Activated CD4-positive, CD25-positive, alpha-beta regulatory T cell (primary cell): ENCODE measurements around the gene FGD5.

ENCODE experiments used
- DNase-seq, 4 experiments: peaks; one replicate each; lab custom pipeline; 2025; lab: John Stamatoyannopoulos, UW

FGD5 gene, protein sequence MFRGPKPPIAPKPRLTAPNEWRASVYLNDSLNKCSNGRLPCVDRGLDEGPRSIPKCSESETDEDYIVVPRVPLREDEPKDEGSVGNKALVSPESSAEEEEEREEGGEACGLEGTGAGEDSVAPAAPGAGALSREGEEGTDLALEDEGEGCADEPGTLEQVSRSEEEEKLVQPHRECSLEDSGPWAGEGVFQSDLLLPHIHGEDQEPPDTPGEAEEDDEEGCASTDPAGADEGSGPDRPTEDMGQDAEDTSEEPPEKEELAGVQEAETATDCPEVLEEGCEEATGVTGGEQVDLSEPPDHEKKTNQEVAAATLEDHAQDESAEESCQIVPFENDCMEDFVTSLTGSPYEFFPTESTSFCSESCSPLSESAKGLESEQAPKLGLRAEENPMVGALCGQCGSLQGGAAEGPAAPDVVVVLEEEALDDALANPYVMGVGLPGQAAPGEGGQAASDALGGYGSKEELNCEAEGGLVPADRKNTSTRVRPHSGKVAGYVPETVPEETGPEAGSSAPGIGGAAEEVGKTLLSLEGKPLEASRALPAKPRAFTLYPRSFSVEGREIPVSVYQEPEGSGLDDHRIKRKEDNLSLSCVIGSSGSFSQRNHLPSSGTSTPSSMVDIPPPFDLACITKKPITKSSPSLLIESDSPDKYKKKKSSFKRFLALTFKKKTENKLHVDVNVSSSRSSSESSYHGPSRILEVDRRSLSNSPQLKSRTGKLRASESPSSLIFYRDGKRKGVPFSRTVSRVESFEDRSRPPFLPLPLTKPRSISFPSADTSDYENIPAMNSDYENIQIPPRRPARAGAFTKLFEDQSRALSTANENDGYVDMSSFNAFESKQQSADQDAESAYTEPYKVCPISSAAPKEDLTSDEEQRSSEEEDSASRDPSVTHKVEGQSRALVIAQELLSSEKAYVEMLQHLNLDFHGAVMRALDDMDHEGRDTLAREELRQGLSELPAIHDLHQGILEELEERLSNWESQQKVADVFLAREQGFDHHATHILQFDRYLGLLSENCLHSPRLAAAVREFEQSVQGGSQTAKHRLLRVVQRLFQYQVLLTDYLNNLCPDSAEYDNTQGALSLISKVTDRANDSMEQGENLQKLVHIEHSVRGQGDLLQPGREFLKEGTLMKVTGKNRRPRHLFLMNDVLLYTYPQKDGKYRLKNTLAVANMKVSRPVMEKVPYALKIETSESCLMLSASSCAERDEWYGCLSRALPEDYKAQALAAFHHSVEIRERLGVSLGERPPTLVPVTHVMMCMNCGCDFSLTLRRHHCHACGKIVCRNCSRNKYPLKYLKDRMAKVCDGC (N-terminal part only)

DNA sequence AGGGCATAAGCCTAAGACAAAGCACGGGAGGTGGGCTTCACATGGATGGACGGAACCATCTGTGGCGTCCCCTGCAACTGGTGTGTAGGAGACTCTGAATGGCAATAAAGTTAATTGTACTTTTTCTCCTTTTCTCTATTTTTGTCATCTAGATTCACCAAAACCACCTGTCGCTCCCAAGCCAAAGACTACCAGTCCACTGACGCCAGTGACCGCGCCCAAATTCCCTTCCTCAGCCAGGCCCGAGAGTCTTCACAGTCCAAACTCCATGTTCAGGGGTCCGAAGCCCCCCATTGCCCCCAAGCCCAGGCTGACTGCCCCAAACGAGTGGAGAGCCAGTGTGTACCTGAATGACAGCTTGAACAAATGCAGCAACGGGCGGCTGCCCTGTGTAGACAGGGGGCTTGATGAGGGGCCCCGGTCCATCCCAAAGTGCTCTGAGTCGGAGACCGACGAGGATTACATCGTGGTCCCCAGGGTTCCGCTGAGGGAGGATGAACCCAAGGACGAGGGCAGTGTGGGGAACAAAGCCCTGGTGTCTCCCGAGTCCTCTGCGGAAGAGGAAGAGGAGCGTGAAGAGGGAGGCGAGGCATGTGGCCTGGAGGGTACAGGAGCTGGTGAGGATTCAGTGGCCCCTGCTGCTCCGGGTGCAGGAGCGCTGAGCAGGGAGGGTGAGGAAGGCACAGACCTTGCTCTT lies at the start of gene FGD5:
TSS of gene FGD5 (plus strand) at position 159 of the 697 bp plus-strand sequence. CDS start at position 269, 110 bp downstream.
- no peak for DNase-seq

GRCh38 chr3:14769544-14770325 lies 49.0 kb upstream of the FGD5 start:
- no peak for DNase-seq

DNA sequence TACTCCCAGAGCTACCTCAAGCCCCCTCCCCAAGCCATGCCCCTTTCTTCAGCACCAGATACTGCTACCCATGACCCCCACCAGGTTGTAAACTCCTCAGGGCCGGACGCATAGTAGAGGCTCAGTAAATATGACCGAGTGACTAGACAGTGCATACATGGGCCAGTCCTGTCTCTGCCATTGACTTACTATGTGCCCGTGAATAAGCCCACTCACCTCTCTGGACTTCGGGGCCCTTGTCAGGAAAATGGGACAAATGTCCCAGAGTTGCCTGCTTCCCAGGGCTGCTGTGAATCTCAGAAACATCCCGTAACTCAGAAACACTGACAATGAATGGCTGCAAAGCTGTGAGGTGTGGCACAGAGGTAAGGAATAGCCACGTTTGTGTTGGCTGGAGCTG lies 48.2 kb upstream of the FGD5 start:
- DNase-seq = no peak

DNA sequence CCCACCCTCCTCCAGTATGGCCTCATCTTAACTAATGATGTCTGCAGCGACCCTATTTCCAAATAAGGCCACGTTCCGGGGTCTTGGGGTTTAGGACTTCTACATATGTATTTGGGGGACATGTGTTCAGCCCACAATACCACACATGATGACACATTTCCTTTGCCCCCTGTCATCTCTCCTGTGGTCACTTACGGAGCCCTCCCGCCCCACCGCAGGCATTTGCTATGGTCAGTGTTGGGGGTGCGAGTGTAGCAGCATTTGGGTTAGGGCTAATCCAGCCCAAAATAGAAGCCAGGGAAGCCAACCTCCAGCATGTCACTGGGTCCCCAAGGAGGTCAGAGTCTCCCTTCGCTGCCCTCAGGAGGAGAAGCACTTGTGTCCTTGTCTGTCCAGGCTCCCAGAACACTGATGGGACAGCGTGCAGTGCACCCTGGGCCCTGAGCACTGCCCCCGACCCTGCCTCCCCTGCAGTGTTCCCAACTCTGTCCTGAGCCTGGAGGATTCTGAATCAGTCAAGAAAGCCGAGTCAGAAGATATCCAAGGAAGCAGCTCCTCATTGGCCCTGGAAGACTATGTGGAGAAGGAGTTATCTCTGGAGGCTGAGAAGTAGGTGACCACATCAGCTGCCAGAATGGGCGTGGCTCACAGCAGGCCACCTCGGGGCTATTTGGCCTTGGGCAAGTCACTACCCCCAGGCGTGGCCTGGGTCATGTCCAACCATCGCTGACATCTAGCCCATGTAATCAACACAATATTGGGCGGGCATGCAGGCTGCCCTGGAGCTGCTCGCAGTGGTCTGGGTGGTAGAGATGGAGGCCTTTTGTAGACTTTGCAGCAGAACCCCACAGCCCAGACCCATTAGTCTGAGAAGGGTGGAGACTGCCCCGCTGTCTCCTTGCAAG lies 46.9 kb upstream of the FGD5 start:
- no peak for DNase-seq

DNA sequence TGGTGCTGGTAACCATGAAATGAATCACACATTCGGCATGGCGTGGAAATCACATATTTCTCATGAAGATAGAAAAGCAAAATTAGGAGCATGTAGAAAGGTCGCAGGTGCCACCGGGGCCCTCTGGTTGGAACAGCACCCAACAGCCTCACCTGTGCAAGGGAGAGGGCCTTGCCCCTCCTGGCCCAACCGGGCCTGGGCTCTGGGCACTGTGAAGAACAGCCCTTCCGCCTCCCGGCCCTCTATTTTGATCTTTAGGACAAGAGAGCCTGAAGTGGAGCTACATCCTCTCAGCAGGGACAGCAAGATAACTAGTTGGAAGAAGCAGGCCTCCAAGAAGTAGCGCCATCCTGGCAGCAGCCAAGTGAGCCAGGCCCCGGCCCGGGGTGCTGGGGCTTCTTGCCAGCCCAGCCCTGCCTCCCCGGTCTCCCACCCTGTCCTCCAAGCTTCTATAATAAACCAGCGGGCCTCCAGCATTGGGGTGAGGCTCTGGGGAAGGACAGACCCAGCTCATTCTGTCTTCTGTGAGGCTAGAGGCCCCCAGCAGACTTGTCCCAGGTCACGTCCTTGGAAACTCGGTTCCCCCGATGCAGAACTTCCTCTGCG lies 46.1 kb upstream of the FGD5 start:
- DNase-seq = no peak

- no peak for DNase-seq
Measured at GRCh38 chr3:14773281-14773680, 45.5 kb upstream of the FGD5 start.

GRCh38 chr3:14773691-14774128 lies 45.1 kb upstream of the FGD5 start:
- no peak for DNase-seq

DNA sequence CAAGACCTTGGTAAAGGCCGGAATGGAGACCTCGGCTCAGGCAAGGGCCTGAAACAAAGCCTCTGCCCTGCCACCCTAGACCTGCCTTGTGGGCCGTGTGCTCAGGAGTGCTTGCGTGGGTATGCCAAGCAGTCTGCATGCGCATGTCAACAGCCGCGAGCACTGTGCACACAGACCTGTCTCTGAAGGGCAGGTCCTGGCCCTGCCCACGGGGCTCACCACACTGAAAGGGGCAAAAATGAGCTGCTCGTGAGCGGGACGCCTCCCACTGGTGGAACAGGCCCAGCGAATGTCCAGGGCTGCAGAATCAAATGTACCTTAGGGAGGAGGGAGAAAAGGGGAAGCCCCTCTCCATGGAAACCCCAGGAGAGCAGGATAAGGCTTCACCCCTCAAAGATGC lies 44.3 kb upstream of the FGD5 start:
- no peak for DNase-seq

DNA sequence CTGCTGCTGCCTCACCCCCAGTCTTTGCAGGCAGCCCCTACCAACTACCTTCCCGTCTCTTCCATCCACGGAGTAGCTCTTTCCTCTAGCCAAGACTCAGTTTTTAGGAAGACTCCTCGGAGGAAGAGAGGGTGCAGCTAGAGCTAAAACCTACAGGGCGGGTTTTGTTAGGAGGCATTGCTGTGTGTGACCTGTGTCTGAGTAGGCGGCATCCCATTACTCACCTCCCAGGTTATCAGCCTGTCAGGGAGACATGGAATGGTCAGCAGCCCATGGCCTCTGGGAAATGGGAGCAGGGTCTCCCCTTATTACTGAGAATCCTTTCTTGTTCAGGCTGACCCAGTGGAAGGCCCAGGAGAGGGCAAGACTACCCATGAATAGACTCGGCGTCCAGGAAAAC lies 43.8 kb upstream of the FGD5 start:
- DNase-seq = no peak

- no peak for DNase-seq
Measured at GRCh38 chr3:14775563-14775962, 43.2 kb upstream of the FGD5 start.

GRCh38 chr3:14779069-14779685 lies 39.6 kb upstream of the FGD5 start:
- DNase-seq = no peak

- DNase-seq = no peak
Measured at GRCh38 chr3:14780927-14781507, 37.7 kb upstream of the FGD5 start.

DNA sequence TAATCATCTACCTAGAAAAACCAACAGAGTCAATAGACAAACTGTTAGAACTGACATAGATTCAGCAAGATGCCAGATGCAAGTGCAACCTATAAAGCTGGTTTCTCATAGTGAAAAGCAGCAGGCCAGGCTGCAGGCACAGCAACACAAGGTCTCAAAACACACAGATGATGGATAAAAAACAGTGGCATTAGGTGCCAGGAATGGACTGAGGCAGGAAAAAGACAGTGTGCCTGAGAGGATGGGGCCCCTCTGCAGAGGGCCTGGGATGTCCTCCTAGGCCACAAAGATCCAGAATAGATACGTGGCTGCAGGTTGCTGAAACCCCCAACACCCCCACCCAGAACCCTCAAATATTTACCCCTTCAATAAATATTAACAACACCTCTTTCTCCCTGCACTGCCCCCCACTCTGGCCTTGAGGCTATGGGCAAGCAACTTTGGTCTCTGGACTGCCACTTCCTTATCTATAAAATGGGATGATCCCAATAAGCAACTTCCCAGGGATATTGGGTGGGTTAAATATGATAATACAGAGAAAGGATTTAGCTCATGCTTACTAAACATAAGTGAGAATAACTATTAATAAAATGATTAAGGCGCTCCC lies 35.2 kb upstream of the FGD5 start:
- DNase-seq = no peak

DNA sequence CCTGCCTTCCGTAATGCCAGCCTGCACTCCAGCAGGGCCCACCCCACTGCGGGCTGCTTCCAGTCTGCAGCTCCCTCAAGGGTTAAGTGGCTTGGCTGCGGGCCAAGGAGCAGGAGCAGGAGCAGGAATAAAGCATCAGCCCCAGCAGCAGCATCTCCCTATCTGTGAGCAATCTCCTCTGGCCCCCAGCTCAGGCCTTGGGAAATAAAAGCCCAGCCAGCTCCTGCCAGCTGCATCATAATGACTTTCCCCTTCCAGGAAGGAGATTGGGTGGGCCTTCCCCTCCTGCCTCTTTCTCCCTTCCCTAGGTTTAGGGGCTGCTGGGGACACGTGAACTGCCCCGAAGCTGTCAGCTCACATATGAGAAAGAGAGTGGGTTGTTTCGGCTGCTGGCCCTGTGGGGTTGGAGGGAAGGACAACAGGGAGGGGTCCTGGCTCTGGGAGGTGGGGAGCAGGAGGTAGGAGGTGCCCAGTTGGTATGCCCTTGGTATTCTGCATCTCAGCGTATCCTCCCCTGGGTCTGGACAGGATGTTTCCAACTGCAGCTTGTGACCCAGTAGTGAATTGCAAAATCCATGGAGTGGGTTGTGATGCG lies 34.6 kb upstream of the FGD5 start:
- DNase-seq = no peak

DNA sequence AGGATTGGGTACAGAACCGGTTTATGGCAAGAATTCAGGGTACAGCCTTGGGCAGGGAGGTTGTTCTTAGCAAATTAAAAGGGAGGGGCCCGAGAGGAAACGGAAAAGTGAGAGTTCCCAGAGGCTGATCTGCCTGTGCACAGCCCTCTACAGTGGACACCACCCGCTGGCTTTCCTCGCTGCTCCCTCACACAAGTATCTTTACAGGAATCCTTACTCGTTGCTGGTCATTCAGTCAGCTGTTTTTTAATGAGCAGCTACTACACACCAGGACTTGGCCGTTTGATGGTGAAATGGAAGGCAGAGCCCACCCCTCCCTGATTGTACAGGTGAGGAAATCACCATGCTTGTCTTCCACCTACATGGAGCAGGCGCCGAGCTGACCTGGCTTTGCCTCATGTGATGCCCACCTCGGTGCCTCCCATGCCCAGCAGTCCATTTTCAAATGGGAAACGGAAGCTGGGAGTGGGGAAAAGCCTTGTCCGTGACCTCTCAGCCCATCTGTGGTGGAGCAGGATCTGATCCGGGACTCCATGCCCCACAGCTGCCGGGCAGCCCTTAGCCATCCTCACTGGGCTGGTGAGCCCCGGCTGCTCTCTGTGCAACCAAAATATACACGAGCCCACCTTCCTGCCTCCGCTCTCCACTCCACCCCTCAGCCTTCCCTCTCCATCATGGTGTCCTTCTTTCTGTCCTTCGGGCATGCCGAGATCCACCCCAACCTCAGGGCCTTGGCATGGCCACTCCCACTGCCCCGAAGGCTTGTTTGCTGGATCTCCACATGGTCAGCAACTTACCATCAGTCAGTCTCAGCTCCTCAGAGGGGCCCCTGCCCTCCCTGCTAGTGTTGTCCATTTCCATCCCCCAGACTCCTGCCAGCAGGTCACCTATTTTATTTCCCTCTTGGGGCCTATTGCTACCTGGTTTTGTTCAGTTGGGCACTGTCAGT lies 33.3 kb upstream of the FGD5 start:
- DNase-seq = no peak

- no peak for DNase-seq
Measured at GRCh38 chr3:14786369-14786768, 32.4 kb upstream of the FGD5 start.
